ENCODE data around the gene ARSB.
"Not testable (repeated sequence)": the region's sequence is repeated elsewhere in the genome, so short reads cannot be mapped to it uniquely, and the experiment has no call there.

ARSB gene

GRCh38 chr5:78746021-78746770, 238.9 kb downstream of the ARSB start:
- DNase-seq = peak; percentile 48

- DNase-seq = no peak
Observed at GRCh38 chr5:78744951-78745534, 240.1 kb downstream of the ARSB start.

GRCh38 chr5:78741019-78741418, 244.1 kb downstream of the ARSB start:
- DNase-seq = no peak

- no peak for DNase-seq
Observed at GRCh38 chr5:78738693-78739300, 246.3 kb downstream of the ARSB start.

GRCh38 chr5:78738104-78738503, 247.0 kb downstream of the ARSB start:
- no peak for DNase-seq

GRCh38 chr5:78735834-78736463, 249.2 kb downstream of the ARSB start:
- no peak for DNase-seq

- no peak for DNase-seq
Observed at GRCh38 chr5:78734950-78735349, 250.2 kb downstream of the ARSB start.

- no peak for DNase-seq
Observed at GRCh38 chr5:78734094-78734845, 250.8 kb downstream of the ARSB start.

GRCh38 chr5:78732721-78733120, 252.4 kb downstream of the ARSB start:
- DNase-seq = not testable (repeated sequence)

GRCh38 chr5:78731884-78732283, 253.2 kb downstream of the ARSB start:
- DNase-seq = no peak

GRCh38 chr5:78730300-78731094, 254.6 kb downstream of the ARSB start:
- no peak for DNase-seq

- no peak for DNase-seq
Observed at GRCh38 chr5:78727786-78728761, 257.0 kb downstream of the ARSB start.
